GM21723 (cell line): Measurements from ENCODE around the gene RNU7-1.

Experiments used
- ATAC-seq: cut with Tn5 transposase; IDR thresholded peaks from one replicate; pipeline ENCODE4 v1.9.1; 2021; ENCODE audit warnings: mild to moderate bottlenecking, moderate library complexity; ENCODE audit not compliant: unreplicated experiment

RNU7-1 gene

DNA sequence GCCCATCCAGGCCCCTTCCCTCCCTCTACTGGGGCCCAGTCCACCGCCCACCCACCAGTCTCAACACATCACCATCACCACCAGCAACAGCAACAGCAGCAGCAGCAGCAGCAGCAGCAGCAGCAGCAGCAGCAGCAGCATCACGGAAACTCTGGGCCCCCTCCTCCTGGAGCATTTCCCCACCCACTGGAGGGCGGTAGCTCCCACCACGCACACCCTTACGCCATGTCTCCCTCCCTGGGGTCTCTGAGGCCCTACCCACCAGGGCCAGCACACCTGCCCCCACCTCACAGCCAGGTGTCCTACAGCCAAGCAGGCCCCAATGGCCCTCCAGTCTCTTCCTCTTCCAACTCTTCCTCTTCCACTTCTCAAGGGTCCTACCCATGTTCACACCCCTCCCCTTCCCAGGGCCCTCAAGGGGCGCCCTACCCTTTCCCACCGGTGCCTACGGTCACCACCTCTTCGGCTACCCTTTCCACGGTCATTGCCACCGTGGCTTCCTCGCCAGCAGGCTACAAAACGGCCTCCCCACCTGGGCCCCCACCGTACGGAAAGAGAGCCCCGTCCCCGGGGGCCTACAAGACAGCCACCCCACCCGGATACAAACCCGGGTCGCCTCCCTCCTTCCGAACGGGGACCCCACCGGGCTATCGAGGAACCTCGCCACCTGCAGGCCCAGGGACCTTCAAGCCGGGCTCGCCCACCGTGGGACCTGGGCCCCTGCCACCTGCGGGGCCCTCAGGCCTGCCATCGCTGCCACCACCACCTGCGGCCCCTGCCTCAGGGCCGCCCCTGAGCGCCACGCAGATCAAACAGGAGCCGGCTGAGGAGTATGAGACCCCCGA lies 6.8 kb upstream of the RNU7-1 start:
- no peak for ATAC-seq

DNA sequence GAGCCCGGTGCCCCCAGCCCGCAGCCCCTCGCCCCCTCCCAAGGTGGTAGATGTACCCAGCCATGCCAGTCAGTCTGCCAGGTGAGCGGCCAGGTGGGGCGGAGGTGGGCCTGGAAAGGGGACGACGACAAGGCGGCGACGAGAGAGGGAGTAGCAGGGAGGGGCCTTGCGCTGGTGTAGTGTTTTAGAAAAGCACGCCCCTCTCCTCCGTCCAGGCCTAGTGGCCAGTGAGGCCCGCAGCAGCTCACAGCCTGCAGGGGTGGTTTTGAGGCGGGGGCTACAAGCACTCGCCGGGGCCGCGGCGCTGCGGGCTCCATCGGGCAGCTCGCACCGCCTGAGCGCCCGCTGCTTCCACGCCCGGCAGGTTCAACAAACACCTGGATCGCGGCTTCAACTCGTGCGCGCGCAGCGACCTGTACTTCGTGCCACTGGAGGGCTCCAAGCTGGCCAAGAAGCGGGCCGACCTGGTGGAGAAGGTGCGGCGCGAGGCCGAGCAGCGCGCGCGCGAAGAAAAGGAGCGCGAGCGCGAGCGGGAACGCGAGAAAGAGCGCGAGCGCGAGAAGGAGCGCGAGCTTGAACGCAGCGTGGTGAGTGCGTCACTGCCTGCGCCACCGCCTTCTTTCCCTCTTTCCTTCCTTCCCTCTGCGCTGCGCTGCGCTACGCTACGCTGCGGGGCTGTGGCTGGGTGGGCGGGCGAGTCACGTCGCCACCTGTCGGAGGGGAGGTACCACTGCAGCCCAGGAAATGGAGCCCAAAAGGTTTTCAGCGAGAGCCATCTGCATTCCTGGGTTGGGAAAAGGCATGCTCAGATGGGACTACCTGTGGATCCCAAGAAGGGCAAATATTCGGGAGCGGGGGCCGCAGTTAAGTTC lies 5.9 kb upstream of the RNU7-1 start:
- ATAC-seq, result peak; percentile 90

GRCh38 chr12:6938353-6939190 lies 5.0 kb upstream of the RNU7-1 start:
- ATAC-seq, result no peak

DNA sequence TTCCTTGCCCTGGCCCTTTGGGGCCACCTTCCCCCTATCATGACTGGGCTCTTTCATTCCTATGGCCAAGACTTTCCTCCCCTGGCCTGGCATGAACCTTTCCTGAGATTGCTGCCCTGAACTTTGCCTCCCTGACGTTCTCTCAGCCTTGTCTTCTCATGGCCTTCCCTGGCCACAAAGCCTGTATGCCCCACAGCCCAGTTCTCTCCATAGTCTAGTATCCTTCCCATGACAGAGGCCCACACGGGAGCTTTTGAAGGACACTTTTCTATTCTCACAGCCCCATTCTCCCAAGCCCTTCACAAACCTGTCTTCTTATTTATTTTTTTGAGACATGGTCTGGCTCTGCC lies 4.5 kb upstream of the RNU7-1 start:
- no peak for ATAC-seq

DNA sequence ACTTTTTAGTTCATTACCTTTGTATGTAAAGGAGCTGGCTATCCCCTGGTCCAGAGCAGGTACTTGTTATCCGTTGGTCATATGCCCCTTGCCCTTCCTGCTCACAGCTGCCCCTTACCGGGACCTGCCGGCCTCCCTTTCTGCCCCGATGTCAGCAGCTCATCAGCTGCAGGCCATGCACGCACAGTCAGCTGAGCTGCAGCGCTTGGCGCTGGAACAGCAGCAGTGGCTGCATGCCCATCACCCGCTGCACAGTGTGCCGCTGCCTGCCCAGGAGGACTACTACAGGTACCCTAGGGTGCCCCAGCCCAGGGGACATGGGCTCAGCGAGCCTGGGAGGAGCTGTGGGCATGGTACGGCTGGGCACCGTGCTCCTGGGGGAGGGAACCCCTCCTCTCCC lies 2.3 kb upstream of the RNU7-1 start:
- ATAC-seq, result no peak

DNA sequence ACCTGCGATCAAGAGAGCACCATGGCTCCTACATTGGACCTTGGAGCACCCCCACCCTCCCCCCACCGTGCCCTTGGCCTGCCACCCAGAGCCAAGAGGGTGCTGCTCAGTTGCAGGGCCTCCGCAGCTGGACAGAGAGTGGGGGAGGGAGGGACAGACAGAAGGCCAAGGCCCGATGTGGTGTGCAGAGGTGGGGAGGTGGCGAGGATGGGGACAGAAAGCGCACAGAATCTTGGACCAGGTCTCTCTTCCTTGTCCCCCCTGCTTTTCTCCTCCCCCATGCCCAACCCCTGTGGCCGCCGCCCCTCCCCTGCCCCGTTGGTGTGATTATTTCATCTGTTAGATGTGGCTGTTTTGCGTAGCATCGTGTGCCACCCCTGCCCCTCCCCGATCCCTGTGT lies 1.8 kb upstream of the RNU7-1 start:
- ATAC-seq, result no peak

DNA sequence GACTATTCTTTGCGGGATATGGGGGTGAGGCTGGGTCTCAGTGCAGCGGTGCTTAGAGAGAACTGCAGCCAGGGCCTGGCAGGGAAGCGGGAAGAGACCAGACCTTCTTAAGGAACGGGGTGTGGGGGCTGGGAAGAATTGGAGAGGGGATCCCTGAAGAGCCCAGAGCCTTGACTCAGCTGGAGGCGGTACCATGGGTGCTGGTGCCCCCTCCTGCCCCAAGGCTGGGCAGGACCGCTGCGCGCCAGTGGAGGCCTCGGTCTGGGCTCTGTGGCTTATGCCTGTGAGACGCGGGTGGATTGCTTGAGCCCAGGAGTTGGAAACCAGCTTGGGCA lies 1.3 kb upstream of the RNU7-1 start:
- ATAC-seq, result no peak

DNA sequence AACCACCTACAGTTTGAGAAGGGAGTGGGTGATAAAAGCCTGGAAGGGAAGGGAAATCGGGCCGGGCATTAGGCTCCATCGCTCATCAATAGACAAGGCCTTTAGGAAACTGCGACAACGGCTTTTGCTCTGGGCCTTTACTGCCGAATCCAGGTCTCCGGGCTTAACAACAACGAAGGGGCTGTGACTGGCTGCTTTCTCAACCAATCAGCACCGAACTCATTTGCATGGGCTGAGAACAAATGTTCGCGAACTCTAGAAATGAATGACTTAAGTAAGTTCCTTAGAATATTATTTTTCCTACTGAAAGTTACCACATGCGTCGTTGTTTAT lies 261 bp upstream of the RNU7-1 start:
- peak; percentile 23 for ATAC-seq

DNA sequence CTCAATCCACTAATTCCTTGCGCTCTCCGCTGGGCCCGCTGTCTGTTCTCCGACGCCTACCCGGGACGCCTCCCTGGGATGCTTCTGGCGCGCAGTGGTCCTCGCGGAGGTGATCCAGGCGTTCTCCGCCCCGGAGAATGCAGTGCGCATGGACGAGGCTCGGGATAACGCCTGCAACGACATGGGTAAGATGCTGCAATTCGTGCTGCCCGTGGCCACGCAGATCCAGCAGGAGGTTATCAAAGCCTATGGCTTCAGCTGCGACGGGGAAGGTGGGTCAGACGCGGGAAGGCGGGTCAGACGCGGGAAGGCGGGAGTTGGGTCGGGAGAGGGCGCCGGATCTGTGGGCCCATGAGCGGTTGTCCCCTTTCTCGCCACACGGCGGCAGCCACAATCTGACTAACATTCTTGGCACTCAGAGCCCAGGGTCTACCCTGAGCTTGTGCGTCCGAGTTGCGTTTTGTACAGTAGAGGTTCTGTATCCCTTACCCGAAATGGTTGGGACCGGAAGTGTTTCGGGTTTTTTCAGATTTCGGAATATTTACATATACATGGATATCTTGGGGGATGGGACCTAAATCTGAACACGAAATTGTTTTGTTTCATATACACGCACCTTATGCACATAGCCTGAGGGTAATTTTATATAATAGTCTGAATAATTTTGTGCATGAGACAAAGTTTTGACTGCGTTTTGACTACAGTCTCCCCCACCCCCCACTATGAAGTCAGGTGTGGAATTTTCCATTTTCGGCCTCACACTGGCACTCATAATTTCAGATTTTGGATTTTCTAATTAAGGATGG lies 968 bp downstream of the RNU7-1 start:
- ATAC-seq, result peak; percentile 42

DNA sequence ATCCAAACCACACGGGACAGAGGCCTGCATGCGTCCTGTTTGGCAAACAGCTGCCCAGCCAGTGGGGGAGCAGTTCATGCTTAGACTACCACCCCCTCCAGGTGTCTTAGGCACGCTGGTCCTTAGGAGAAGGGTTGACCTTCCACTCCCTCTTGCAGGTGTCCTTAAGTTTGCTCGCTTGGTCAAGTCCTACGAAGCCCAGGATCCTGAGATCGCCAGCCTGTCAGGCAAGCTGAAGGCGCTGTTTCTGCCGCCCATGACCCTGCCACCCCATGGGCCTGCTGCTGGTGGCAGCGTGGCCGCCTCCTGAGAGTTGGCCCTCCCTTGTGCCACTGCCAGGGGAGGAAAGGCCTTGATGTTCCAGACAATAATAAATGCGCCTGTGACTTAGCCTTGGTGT lies 2.0 kb downstream of the RNU7-1 start:
- ATAC-seq, result no peak

- no peak for ATAC-seq
Observed at GRCh38 chr12:6946033-6946919, 2.7 kb downstream of the RNU7-1 start.

DNA sequence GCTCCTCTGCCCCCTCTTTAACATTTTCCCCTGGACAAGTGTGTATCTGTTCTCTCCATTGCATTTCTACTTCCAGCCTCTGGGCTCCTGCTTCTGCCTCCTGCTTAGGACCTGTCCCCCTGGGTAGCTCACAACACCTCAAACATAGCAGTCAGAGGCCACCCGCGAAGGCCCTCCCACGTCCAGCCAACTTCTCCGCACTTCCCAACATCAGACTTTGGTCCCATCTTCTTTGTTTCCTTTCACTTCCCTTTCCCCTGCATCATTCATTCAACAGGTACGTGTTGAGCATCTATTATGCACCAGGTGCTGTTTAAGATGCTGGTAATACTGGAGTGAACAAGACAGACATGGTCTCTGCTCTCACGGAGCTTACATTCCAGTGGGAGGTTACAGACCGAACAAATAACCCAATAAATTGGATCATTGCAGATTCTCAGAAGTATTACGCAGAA lies 3.3 kb downstream of the RNU7-1 start:
- ATAC-seq, result no peak

- ATAC-seq, result no peak
Observed at GRCh38 chr12:6947615-6948014, 4.0 kb downstream of the RNU7-1 start.

DNA sequence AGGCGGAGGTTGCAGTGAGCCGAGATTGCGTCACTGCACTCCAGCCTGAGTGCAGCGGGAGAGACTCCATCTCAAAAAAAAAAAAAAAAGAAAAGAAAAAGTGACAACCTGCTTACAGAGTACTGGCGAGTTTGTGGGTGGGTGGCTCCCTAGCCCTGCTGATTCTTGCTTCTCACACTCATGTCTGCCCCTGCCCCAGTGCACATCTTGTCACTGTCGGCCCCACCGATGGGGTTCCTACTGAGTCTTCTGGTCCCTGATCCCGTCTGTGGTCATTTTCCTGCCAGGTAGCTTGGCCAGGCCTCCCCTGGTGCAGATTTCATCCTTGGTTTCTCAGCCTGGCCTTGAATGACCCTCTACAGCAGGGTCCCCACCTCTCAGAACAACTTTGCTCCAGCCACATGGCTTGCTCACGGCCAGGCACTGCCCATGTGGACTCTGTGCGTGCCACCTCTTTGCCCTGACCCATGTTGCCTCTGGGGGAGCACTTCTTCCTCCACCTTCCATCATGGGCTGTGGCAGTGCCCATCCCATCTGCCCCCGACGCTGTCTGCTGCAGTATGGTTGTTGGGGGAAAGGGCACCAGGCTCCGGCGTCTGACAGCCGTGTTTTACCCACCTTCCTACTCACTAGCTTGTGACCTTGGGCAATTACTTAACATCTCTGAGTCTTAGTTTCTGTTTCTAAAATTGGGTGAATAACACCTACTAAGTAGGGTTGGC lies 5.4 kb downstream of the RNU7-1 start:
- no peak for ATAC-seq

DNA sequence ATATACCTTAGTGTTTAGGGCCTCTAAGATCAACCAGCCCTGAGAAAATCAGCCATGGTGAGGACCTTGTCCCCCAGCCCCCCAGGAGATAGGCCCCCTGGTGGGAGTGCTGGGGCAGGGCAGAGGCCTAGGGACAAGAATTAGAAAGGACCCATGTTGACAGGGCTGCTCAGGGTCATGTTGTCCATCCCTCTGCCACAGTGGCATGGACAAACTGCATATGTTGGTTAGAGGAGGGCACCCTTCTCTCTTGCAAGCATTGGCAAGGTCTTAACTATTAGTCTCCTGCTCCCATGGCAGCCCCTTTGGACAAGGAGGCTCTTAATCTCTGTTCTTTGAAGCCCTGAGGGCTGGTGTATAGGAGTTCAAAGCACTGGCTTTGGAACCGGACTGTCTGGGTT lies 6.8 kb downstream of the RNU7-1 start:
- no peak for ATAC-seq

GRCh38 chr12:6950811-6951540 lies 7.4 kb downstream of the RNU7-1 start, which contains the start of gene PTPN6:
TSS of gene PTPN6 (plus strand) at chr12:6951356. CDS start at chr12:6951513, 157 bp downstream.
- ATAC-seq, result peak; percentile 27

GRCh38 chr12:6951551-6952120 lies 8.0 kb downstream of the RNU7-1 start:
- ATAC-seq, result no peak
